HPDE6-E6E7 (cell line): ENCODE measurements around the gene LMOD1.

Experiments used
- DNase-seq: peaks from one replicate; pipeline ENCODE4 v3.0.0; 2011; ENCODE audit warnings: missing footprints; ENCODE audit errors: extremely low spot score

Gene LMOD1

DNA sequence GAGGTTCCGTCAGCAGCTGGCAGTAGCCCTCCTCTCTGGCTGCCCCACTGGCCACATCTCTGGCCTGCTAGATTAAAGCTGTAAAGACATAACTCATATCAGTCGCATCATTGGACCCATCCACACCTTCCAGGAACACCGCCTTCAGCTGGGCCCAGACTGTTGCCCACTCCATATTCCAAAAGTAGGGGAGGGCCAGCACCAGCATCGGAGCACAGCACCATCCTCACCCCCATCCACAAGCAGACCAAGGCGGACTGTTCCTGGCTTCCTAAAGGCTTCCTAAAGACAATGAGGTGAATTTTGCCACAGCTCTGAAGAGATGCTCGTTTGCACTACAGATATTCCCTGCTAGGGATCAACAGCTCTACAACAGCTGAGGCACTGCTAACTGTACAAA is 54.1 kb downstream of the LMOD1 start:
- DNase-seq = no peak

- DNase-seq = no peak
Observed at GRCh38 chr1:201891451-201892045, 54.8 kb downstream of the LMOD1 start.

DNA sequence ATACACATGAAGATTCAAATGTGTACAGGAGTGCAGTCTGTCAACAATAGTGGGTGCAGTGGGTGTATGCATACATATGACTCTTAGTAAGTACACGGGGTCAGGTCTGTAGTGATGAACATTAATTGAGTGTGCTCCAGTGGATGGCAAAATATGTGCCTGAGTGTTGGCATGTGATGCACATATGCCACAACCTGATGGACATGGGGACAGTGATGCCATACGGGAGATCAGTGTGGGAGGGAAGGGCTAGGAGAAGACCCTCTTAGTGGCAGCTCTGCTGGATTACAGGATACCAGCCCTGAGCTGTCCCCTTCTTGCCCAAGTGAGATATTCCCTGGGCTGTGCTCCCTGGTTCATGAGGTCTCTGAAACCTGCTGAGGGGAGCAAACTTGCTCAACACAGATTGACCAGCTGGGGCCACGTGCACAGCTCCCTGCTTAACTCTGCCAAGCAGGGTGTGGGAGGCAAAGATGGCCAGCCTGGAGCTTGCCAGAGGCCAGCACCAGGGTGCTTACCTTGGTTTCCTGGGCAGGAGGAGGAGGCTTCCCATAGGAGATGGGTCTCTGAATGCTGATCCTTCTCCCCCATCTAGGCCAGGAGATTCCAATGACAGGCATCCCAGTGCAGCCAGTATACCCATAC is 55.4 kb downstream of the LMOD1 start:
- no peak for DNase-seq

- DNase-seq = no peak
Observed at GRCh38 chr1:201890223-201890622, 56.1 kb downstream of the LMOD1 start.

GRCh38 chr1:201889090-201889968 is 57.0 kb downstream of the LMOD1 start:
- DNase-seq = no peak

- DNase-seq = no peak
Observed at GRCh38 chr1:201888282-201889089, 57.9 kb downstream of the LMOD1 start, which contains the start of gene SHISA4. SHISA4 (plus strand) TSS chr1:201888898; CDS start chr1:201888995, 97 bp downstream.

GRCh38 chr1:201887116-201887866 is 59.1 kb downstream of the LMOD1 start:
- no peak for DNase-seq

GRCh38 chr1:201886103-201886885 is 60.1 kb downstream of the LMOD1 start:
- DNase-seq = no peak

- peak; percentile 66 for DNase-seq
Observed at GRCh38 chr1:201885531-201886075, 60.7 kb downstream of the LMOD1 start.

- no peak for DNase-seq
Observed at GRCh38 chr1:201884425-201884824, 61.9 kb downstream of the LMOD1 start.

DNA sequence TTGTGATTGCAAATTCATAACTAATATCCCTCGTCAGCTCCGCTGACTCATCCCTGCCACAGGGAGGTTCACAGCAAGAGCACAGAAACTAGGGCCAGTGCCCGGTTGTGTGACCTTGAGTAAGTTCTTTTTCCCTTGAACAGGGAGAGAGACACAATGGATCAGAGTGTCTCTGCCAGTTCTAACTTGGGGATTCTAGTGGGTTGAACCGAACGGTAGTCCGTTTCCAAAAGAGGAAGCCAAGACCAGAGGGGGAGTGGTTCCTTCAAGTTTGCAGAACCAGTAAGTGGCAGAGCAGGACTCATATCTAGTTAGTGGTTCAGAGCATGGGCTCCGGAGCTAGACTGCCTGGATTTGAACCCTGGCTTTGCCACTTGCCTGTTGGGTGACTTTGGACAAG is 62.6 kb downstream of the LMOD1 start:
- DNase-seq = peak; percentile 58

DNA sequence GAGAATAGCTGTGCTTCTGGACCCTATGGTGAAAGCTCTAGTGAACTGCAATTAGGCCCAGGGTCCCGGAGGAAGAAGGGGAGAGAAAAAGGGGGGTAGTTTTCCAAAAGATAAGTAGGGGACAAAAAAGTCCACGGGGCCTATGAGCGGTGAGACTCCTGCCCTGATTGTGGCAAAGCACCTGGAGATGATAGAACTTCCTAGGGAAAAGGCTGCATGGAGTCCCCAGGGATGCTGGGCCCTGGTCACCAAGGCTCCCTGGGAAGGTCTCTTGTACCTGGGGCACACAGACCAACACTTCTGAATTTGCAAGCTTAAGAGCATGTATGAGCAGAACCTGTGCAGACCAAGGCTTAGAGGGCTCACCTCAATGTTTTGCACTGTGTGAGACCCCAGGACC is 63.1 kb downstream of the LMOD1 start:
- no peak for DNase-seq

DNA sequence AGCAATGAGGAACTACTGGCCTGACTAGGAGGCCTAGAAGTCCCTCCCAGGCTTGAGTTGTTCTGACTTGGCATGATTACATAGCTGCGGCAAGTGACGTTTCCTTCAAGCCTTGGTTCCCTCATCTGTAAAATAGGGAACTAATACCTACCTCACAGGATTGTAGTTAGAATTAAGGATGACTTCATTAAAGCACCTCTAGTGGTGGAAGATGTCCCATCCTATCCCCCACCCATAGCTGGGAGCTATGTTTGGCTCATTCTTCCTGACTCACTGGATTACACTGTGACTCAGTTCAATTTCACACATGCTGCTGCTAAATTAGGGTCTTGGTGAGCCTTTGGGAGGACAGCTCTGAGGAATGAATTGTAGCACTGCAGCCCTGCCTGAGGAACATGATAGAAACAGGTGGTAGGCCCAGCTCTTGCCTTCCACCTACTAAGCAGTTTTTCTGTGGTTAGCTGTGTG is 63.6 kb downstream of the LMOD1 start:
- peak; percentile 54 for DNase-seq

- DNase-seq = no peak
Observed at GRCh38 chr1:201881617-201882016, 64.7 kb downstream of the LMOD1 start.

- no peak for DNase-seq
Observed at GRCh38 chr1:201880928-201881571, 65.3 kb downstream of the LMOD1 start.

GRCh38 chr1:201877877-201878401 is 68.4 kb downstream of the LMOD1 start:
- no peak for DNase-seq

DNA sequence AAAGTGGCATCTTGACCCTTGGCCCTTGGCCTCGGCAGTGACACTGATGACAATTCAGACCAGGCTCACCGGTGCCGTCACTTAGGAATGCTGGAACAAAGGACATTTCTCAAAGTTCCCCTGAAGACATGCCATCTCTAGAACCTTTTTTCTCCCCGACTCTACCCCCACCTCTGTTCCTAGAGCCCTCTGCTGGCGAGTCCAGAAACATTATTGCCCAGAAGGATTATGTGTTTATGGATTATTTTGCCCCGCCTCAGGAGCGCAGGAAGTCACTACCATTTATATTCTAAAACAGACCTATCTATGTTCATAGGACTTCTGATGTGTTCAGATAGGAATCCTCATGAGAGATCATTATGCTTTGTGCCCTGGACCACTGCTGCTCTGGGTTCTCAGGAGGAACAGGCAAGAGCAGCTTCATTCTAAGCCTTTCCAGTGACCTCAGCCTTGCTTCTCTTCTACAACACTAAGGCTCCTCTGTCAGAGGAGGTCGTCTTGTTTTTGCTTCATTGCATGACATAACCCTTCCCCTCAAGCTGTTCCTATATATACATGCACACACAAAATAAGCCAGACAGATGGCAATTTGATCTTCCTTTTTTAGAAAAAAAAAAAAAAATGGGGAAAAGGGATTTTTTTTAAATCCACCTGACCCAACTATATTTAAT is 70.1 kb downstream of the LMOD1 start:
- DNase-seq = no peak

DNA sequence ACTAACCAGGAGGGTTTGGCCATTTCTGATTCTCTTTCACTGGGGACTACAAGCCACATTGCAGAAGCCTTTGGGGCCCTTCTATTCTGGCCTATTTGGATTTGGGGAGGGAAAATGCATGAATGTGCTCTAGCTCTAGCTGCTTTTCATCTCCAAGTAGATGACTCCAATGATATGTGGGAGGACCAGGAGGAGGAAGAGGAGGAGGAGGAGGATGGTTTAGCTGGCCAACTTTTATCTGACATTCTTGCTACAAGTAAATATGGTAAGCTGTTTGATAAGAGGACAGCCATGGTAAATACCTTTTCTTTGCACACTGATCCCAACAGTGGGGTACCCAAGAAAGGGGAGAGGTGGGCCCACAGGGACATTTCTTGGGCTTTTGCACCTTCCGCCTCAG is 71.7 kb downstream of the LMOD1 start:
- no peak for DNase-seq

DNA sequence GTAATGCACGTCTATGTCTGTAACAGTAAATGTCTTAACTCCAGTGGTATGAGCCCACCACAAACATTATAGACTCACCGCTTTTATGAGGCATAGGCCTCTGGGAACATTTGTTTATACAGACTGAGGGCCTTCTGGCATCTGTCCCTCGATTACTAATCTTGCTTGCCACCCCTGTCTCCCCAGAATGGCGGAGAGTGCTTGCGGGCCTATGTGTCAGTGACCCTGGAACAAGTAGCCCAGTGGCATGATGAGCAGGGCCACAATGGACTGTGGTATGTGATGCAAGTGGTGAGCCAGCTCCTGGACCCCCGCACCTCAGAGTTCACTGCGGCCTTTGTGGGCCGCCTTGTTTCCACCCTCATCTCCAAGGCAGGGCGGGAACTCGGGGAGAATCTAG is 76.0 kb downstream of the LMOD1 start:
- no peak for DNase-seq
